ENCODE measurements around the gene RPAIN. TPM values are rescaled to one million over a fixed set of nuclear protein-coding genes. Genes with fewer than 3 reads are reported as not detected.

RPAIN gene
- total and polyA plus RNA-seq, 2 of the 8 experiments (the other 6 are each of a cell fraction or from before 2014, with no cell fraction given): 54.5 to 57.7 TPM

DNA sequence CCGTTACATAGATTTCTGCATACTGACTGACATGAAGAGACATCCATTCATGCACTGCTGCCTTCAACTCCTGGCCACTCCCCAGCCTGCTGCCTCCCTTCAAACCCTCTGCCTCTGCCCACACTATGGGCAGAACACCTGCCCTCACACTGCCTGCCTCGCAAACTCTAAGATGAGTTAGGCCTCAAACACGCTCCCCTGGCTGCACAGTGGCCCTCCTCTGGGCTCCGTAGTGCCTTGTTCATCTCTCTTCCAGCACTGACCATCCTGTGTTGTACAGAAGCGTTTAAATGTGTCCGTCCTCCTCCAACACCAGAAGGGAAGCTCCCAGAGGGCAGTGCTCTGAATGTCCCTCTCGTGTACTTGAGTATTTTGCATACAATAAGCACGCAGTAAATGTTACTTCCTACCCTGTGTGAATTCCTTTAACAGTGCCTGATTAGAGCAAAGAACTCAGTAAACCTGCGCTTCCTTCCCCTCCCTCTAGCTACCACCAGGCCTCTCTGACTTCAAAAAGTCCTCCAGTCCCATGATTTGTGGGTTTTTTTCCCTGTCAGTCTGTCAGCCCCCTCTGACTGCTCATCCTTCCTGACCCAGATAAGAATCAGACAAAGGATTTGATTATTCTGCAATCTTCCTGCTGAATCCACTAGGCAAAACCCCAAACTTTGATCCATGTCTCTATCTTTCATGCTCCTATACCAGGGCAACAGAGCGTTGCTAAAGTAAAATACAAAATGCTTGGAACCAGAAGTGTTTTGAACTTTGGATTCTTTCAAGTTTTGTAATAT is 44.9 kb downstream of the RPAIN start:
- peaks cover 46 to 71% of the 10 kb centered on the region in 2 experiments for H3K79me2 ChIP-seq (ENCODE audit: control insufficient read depth in 1 of 2, insufficient read depth in 2 of 2, low read length in 2 of 2)
- no peak for DNase-seq (ENCODE audit: low read depth in 1 of 2, low spot score in 2 of 2)
- no peak overlapping the region for H3K9ac ChIP-seq (replicated peaks in 1 of 4; ENCODE audit: extremely low read depth in 1 of 4, low read depth in 3 of 4, low read length in 3 of 4)
- H3K4me2 ChIP-seq (ENCODE audit: insufficient read depth in 1 of 2, low read depth in 2 of 2, low read length in 2 of 2): no peak overlapping the region; a peak in 1 of 4 replicates
- no peak overlapping the region for H4K91ac ChIP-seq (replicated peaks; ENCODE audit: insufficient read length, low read length)
- peaks cover 13 to 20% of the 10 kb centered on the region in 2 experiments for H4K20me1 ChIP-seq (replicated peaks in 1 of 2; ENCODE audit: control insufficient read depth in 1 of 2, insufficient read depth in 2 of 2, low read length in 2 of 2)
- peaks cover 7% of the 10 kb centered on the region; the same call in 1 of the 2 replicates for H3K79me1 ChIP-seq (ENCODE audit: low read depth, low read length)
- TF ChIP-seq SIRT6 (IDR thresholded peaks at IDR 0.05; ENCODE audit: low read length): no peak
- no peak for TF ChIP-seq GABPA (IDR thresholded peaks at IDR 0.05; ENCODE audit: borderline replicate concordance, insufficient read depth, low read length)
- no peak for TF ChIP-seq CTBP2 (IDR thresholded peaks at IDR 0.05; ENCODE audit: borderline replicate concordance, insufficient read depth, insufficient read length, low read length)
- no peak for TF ChIP-seq POLR2AphosphoS5 (IDR thresholded peaks at IDR 0.05; ENCODE audit: low read depth, low read length)
- TF ChIP-seq KDM4A (IDR thresholded peaks at IDR 0.05; ENCODE audit: low read depth, low read length, severe bottlenecking): no peak
- TF ChIP-seq, protein P1, sequence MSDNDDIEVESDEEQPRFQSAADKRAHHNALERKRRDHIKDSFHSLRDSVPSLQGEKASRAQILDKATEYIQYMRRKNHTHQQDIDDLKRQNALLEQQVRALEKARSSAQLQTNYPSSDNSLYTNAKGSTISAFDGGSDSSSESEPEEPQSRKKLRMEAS (IDR thresholded peaks at IDR 0.05): no peak
- no peak for TF ChIP-seq EZH2 (IDR thresholded peaks at IDR 0.05; ENCODE audit: low read depth, low read length, severe bottlenecking)
- TF ChIP-seq BRCA1 (IDR thresholded peaks at IDR 0.05; ENCODE audit: low read depth, low read length): no peak
- no peak for TF ChIP-seq TEAD4 (IDR thresholded peaks at IDR 0.05; ENCODE audit: low read depth, low read length)
- no peak for TF ChIP-seq SP1 (IDR thresholded peaks at IDR 0.05; ENCODE audit: low read depth, low read length)
- no peak for FAIRE-seq
- no peaks in the 10 kb centered on the region for H3K27me3 ChIP-seq (replicated peaks in 1 of 4; ENCODE audit: control insufficient read depth in 3 of 4, extremely low read depth in 1 of 4, insufficient read depth in 3 of 4, low read length in 3 of 4)
- no peak overlapping the region for H3K14ac ChIP-seq (ENCODE audit: insufficient read length)
- H2AFZ ChIP-seq (ENCODE audit: low read length): no peak overlapping the region
- 0 out of 2 replicates have a peak overlapping the region, but pooled peaks have one; percentile 49 for H2BK15ac ChIP-seq (ENCODE audit: low read length)
- H3K23me2 ChIP-seq (ENCODE audit: low read depth, low read length): peaks cover 2% of the 10 kb centered on the region; the same call in 1 of the 2 replicates
- H3K56ac ChIP-seq (replicated peaks; ENCODE audit: insufficient read length, low read depth, low read length): no peak overlapping the region
- no peak overlapping the region for H3K4me3 ChIP-seq (ENCODE audit: extremely low read depth in 1 of 4, insufficient read depth in 2 of 4, low read depth in 3 of 4, low read length in 4 of 4)
- H2BK5ac ChIP-seq (ENCODE audit: low read depth, low read length): no peak overlapping the region
- H2BK120ac ChIP-seq (replicated peaks; ENCODE audit: low read depth, low read length): no peak overlapping the region
- H3K23ac ChIP-seq (ENCODE audit: insufficient read length): no peak overlapping the region
- H4K5ac ChIP-seq (ENCODE audit: insufficient read length, low read depth, low read length): no peak overlapping the region
- H2BK20ac ChIP-seq (ENCODE audit: low read length): no peak overlapping the region
- POLR2A ChIA-PET (ENCODE audit: partially characterized antibody): interaction anchor here (0.7 to 3.0 kb wide), 10 partner anchors 22 to 61 kb away, joined by 3 to 14 read pairs (median 3); partner anchors contain the start of genes C1QBP, DERL2, MIS12 and NUP88
- H3K4ac ChIP-seq (replicated peaks; ENCODE audit: insufficient read length, low read depth, low read length): no peak overlapping the region
- H3K4me1 ChIP-seq (replicated peaks in 1 of 4; ENCODE audit: control insufficient read depth in 3 of 4, insufficient read depth in 4 of 4, low read length in 3 of 4): peaks cover 0 to 9% (median 6%) of the 10 kb centered on the region in 4 experiments; a peak in 3 of 7 replicates
- H2BK12ac ChIP-seq (ENCODE audit: low read depth, low read length): no peak overlapping the region
- no peaks in the 10 kb centered on the region for H3K9me3 ChIP-seq (ENCODE audit: insufficient read depth in 2 of 2, low read depth in 1 of 2, low read length in 1 of 2)
- H4K8ac ChIP-seq (ENCODE audit: extremely low read depth, insufficient read depth, low read length): peak overlapping the region; percentile 36; the same call in 1 of the 2 replicates
- CTCF ChIA-PET (ENCODE audit: partially characterized antibody): interaction anchor here (1.2 kb wide), 1 partner anchor 26 kb away, joined by 4 read pairs; the partner anchor contains the start of gene C1QBP
- H3K27ac ChIP-seq (ENCODE audit: low read depth, low read length): no peak overlapping the region
- 87% methylated on average over 10 of the region's 10 CpGs; no CpG with 5 or more reads in 1 of the 2 experiments for WGBS, 2 experiments (ENCODE audit: extremely low coverage in 1 of 2, insufficient coverage in 1 of 2, insufficient read length in 1 of 2, insufficient replicate concordance in 2 of 2, low coverage in 1 of 2, low lambda C conversion rate in 2 of 2, missing lambda C conversion rate in 1 of 2)
- peaks cover 4 to 19% (median 15%) of the 10 kb centered on the region in 4 experiments for H3K36me3 ChIP-seq (ENCODE audit: control insufficient read depth in 2 of 4, insufficient read depth in 4 of 4, low read length in 3 of 4)
- H3K18ac ChIP-seq (ENCODE audit: extremely low read depth, low read length): no peak overlapping the region
- H2AK5ac ChIP-seq (ENCODE audit: low read depth, low read length): no peak overlapping the region

All from H1 (cell line).